Thoracic aorta (tissue), 2 donors: ENCODE data around the gene EIF5A2. TPM values are rescaled to one million over a fixed set of nuclear protein-coding genes. Genes with fewer than 3 reads are reported as not detected.

ENCODE experiments used
- ATAC-seq: fragments of 150-250 bp; one replicate; pipeline ENCODE4 v1.8.0; 2017; ENCODE audit warnings: low read depth; ENCODE audit not compliant: insufficient number of reproducible peaks, low FRiP score
- DNase-seq: peaks from one replicate; pipeline ENCODE4 v3.0.0-alpha.2; 2020; ENCODE audit warnings: low spot score
- H3K27ac ChIP-seq, 2 donors: fragments of 200-600 bp; sonication (generic); 1 replicate in 1 of 2; 2 replicates in 1 of 2; pipeline ENCODE4 v1.5.1; 2016; ENCODE audit warnings: mild to moderate bottlenecking in 2 of 2, moderate library complexity in 2 of 2
- H3K27me3 ChIP-seq: fragments of 200-600 bp; sonication (generic); replicated peaks from 2 replicates; pipeline ENCODE4 v1.6.0; 2016; ENCODE audit warnings: mild to moderate bottlenecking; ENCODE audit not compliant: insufficient read depth
- H3K36me3 ChIP-seq: fragments of 200-600 bp; sonication (generic); one replicate; pipeline ENCODE4 v1.5.1; 2016
- H3K4me1 ChIP-seq, 2 donors: fragments of 200-600 bp; sonication (generic); 1 replicate in 1 of 2; 2 replicates in 1 of 2; pipeline versions ENCODE4 v1.5.1 to v1.6.0; 2016; ENCODE audit warnings: low read depth in 2 of 2, mild to moderate bottlenecking in 1 of 2; ENCODE audit not compliant: control insufficient read depth in 1 of 2
- H3K4me3 ChIP-seq: fragments of 200-600 bp; sonication (generic); 2 replicates; pipeline ENCODE4 v1.5.1; 2016; ENCODE audit warnings: mild to moderate bottlenecking
- H3K9me3 ChIP-seq: fragments of 200-600 bp; sonication (generic); 2 replicates; pipeline ENCODE4 v1.5.1; 2016
- total RNA-seq, 2 donors: library from RNA; depleted of rRNA; stranded (reverse); fragments of >200 nt; gene quantifications; one replicate each; pipeline versions ENCODE4 v1.1.0 to v1.2.3, GENCODE V29; 2016
- TF ChIP-seq, protein P1 (sequence below): fragments of 200-600 bp; sonication (generic); IDR thresholded peaks from one replicate; pipeline ENCODE4 v1.5.1; 2019; ENCODE audit warnings: antibody characterized with exemption

The EIF5A2 gene
- total RNA-seq, 2 donors from 2014 or later: 7.4 to 12.2 TPM

DNA sequence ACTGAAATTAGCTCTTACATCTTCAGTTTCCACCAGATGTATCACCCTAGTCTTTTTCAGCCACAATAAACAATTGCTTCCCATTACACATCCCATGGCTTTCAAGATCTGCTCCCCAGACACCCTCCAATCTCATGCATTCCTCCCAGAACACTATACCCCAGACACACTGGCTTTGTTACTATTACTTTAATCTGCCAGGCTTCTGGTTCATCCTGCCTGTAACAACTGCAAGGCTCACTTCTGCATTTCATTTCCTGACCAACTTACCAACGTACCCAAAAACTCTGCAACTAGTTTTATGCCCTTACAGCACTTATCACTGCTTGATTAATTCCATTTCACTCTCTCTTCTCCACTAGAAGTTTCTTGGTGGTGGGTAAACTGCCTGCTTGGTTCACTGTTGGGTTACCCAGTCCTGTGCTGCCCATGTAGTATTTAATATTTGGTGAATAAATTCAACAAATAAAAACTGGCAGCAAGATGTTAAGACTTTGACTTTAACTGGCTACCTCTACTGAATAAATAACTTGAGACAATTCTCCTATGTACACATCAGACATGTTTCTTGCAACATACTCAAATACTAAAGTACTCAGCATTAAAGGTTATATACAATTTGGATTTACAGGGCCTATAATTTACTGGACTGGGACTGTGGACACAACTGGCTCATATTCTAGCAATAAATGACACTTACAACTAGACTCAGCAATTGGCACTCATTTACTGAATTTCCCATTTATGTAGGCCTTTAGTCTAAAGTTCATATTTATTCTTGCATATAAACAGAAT is 41.1 kb downstream of the EIF5A2 start:
- Histone ChIP-seq H3K9me3 (no peaks in the 10 kb centered on the region), H3K36me3 (peaks cover 15% of the 10 kb centered on the region), H3K4me1 (peaks cover 18 to 19% of the 10 kb centered on the region in 2 donors), H3K4me3 (no peak overlapping the region), H3K27me3 (no peaks in the 10 kb centered on the region), H3K27ac (no peak overlapping the region)
- TF ChIP-seq, protein P1, sequence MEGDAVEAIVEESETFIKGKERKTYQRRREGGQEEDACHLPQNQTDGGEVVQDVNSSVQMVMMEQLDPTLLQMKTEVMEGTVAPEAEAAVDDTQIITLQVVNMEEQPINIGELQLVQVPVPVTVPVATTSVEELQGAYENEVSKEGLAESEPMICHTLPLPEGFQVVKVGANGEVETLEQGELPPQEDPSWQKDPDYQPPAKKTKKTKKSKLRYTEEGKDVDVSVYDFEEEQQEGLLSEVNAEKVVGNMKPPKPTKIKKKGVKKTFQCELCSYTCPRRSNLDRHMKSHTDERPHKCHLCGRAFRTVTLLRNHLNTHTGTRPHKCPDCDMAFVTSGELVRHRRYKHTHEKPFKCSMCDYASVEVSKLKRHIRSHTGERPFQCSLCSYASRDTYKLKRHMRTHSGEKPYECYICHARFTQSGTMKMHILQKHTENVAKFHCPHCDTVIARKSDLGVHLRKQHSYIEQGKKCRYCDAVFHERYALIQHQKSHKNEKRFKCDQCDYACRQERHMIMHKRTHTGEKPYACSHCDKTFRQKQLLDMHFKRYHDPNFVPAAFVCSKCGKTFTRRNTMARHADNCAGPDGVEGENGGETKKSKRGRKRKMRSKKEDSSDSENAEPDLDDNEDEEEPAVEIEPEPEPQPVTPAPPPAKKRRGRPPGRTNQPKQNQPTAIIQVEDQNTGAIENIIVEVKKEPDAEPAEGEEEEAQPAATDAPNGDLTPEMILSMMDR: no peak
- ATAC-seq: no peak
- no peak for DNase-seq

DNA sequence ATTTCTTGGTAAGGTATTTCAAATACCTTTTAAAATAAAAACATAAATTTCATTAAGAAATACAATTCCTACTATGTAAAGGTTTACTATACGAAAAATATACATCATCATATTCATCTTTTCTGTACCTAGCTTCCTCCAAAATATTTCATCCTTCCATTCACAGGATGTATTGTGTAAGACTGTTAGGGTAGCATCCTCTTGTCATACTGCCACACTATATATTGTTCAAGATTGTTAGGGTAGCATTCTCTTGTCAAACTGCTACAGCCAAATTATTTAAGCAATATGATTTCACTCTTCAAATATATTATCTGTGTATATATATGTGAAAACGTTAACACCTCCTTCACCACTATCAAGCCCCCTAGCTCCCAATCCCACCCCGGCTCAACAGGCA is 41.9 kb downstream of the EIF5A2 start:
- no peak overlapping the region for H3K27ac ChIP-seq
- TF ChIP-seq, protein P1: no peak
- no peak overlapping the region for H3K4me3 ChIP-seq
- H3K4me1 ChIP-seq: peaks cover 18 to 19% of the 10 kb centered on the region in 2 donors
- H3K9me3 ChIP-seq: no peaks in the 10 kb centered on the region
- no peak for DNase-seq
- no peak for ATAC-seq
- H3K27me3 ChIP-seq: no peaks in the 10 kb centered on the region
- peaks cover 15% of the 10 kb centered on the region for H3K36me3 ChIP-seq

DNA sequence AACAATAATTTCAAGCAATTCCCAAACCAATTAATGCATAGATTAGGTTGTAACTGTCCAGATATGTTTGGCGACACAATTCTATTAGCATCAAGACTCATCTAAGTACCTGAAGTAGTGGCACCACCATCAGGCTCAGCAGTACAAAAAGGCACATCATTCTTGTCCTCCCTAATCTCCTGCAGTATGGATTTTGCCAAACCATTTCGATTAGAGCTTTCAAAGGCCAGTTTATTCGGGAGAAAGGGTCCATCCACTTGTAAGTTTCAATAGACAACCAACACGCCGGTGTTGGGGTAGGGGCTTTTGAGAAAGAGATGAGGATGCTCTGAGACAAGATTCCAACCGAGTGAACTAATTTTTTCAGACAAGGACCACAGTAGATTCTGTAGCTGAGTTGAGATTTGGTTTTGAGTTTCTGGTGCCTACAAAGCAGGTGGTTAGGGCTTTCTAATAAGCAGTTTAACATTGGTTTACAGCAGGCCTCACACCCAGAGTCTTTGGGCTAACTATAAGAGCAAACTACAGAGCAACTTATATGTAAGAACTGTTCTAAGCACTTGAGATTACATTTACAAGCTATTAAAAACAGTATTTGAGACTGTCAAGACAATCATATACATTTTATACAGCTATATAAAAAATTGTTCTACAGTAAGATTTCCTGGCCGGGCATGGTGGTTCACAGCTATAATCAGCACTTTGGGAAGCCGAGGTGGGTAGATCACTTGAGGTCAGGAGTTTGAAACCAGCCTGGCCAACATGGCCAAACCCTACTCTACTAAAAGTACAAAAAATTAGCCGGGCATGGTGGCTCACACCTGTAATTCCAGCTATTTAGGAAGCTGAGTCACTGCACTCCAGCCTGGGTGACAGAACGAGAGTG is 43.0 kb downstream of the EIF5A2 start:
- Histone ChIP-seq H3K4me1 (peaks cover 15 to 18% of the 10 kb centered on the region in 2 donors), H3K9me3 (no peaks in the 10 kb centered on the region), H3K27me3 (no peaks in the 10 kb centered on the region), H3K27ac (no peak overlapping the region), H3K36me3 (peaks cover 15% of the 10 kb centered on the region), H3K4me3 (no peak overlapping the region)
- no peak for DNase-seq
- TF ChIP-seq, protein P1: no peak
- no peak for ATAC-seq

DNA sequence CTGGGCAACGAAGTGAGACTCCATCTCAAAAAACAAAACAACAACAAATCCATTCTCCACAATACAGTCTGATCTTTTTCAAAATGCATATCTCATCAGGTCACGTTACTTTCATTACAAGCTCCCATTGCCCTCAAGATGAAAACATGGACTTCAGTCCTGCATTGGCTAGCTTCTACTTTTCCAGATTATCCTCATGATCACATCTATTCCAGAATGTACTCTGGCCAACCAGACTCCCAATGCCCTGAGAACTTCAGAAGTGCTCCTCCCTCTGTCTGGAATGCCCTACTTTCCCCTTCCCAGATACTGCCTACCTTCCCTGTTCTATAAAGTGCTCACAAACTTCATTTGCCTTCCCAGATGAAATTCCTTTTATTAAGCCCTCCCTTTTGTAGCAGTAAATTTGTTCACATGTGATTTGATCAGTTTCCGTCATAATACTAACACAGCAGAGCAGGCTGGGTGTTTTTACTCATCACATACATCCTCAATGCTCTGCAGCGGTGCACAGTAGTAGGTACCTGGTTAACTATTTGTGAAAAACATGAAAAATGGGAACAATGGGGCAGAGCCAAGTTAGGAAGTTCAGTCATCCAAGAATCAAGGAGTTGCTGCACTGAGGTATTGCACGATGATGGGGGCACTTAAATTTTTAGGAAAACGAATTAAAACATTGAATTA is 43.8 kb downstream of the EIF5A2 start:
- no peaks in the 10 kb centered on the region for H3K9me3 ChIP-seq
- peaks cover 15% of the 10 kb centered on the region for H3K36me3 ChIP-seq
- ATAC-seq: no peak

More for the DNA sequence above, 43.8 kb downstream of the EIF5A2 start:
- DNase-seq: no peak
- peaks cover 14 to 18% of the 10 kb centered on the region in 2 donors for H3K4me1 ChIP-seq
- no peak overlapping the region for H3K27ac ChIP-seq
- no peak overlapping the region for H3K4me3 ChIP-seq
- TF ChIP-seq, protein P1: no peak
- no peaks in the 10 kb centered on the region for H3K27me3 ChIP-seq
